ENCODE measurements around the gene BDH1.
"Not testable (repeated sequence)": the region's sequence is repeated elsewhere in the genome, so short reads cannot be mapped to it uniquely, and the experiment has no call there.

GRCh38 chr3:197586768-197587167, 31.0 kb upstream of the BDH1 start:
- not testable (repeated sequence) for TF ChIP-seq POLR2A, CTCF (IDR thresholded peaks at IDR 0.05)
